HG02852 (cell line): ENCODE data around the gene PANK3.
"Not testable (repeated sequence)": the region's sequence is repeated elsewhere in the genome, so short reads cannot be mapped to it uniquely, and the experiment has no call there.

Experiments
- ATAC-seq: cut with Tn5 transposase; IDR thresholded peaks from one replicate; pipeline ENCODE4 v1.9.1; 2021; ENCODE audit warnings: mild to moderate bottlenecking, moderate library complexity; ENCODE audit not compliant: unreplicated experiment

PANK3 gene

GRCh38 chr5:168553377-168554130, 25.6 kb downstream of the PANK3 start:
- no peak for ATAC-seq

- ATAC-seq, result no peak
Measured at GRCh38 chr5:168552146-168552545, 27.0 kb downstream of the PANK3 start.

GRCh38 chr5:168550656-168551055, 28.5 kb downstream of the PANK3 start:
- no peak for ATAC-seq

- no peak for ATAC-seq
Measured at GRCh38 chr5:168549554-168549953, 29.6 kb downstream of the PANK3 start.

- ATAC-seq, result no peak
Measured at GRCh38 chr5:168537176-168537575, 42.0 kb downstream of the PANK3 start.

- ATAC-seq, result not testable (repeated sequence)
Measured at GRCh38 chr5:168534351-168534750, 44.8 kb downstream of the PANK3 start.

GRCh38 chr5:168531987-168532864, 46.9 kb downstream of the PANK3 start:
- no peak for ATAC-seq

GRCh38 chr5:168531191-168531590, 48.0 kb downstream of the PANK3 start:
- no peak for ATAC-seq

- ATAC-seq, result no peak
Measured at GRCh38 chr5:168530621-168531150, 48.5 kb downstream of the PANK3 start.

GRCh38 chr5:168529374-168530234, 49.6 kb downstream of the PANK3 start:
- no peak for ATAC-seq

- ATAC-seq, result no peak
Measured at GRCh38 chr5:168528521-168529373, 50.4 kb downstream of the PANK3 start, which contains the start of gene FBLL1. Gene FBLL1 (plus strand): TSS chr5:168529305. CDS start chr5:168529505, 200 bp downstream.

GRCh38 chr5:168527756-168528295, 51.3 kb downstream of the PANK3 start:
- no peak for ATAC-seq

- no peak for ATAC-seq
Measured at GRCh38 chr5:168525856-168526255, 53.3 kb downstream of the PANK3 start.

GRCh38 chr5:168513861-168514428, 65.2 kb downstream of the PANK3 start:
- no peak for ATAC-seq

GRCh38 chr5:168502563-168503237, 76.5 kb downstream of the PANK3 start:
- ATAC-seq, result no peak
